GM12878 (cell line): ENCODE data around the gene GARNL3.

Experiments used
- ATF3 ChIP-seq: IDR thresholded peaks from 2 replicates; pipeline ENCODE4 v1.6.1; 2011; ENCODE audit warnings: low read depth, mild to moderate bottlenecking, low read length, moderate library complexity, borderline replicate concordance; ENCODE audit errors: extremely low read depth
- GATAD2B ChIP-seq: fragments of 450-650 bp; conservative IDR thresholded peaks from 2 replicates; pipeline ENCODE4 v1.6.1; 2017; ENCODE audit warnings: low read depth, mild to moderate bottlenecking, moderate library complexity
- TF ChIP-seq, protein P1 (sequence below), 3 experiments: IDR thresholded peaks in 2 of 3; conservative IDR thresholded peaks in 1 of 3; 2 replicates each; pipeline ENCODE4 v1.5.1; 2011; ENCODE audit warnings: low read depth in 3 of 3, low read length in 3 of 3, mild to moderate bottlenecking in 3 of 3, control low read depth in 2 of 3, moderate library complexity in 2 of 3, inconsistent platforms in 1 of 3, mixed read lengths in 1 of 3; ENCODE audit not compliant: control insufficient read depth in 2 of 3, insufficient read depth in 1 of 3; ENCODE audit errors: extremely low read depth in 1 of 3
- TF ChIP-seq, protein P2 (sequence below): IDR thresholded peaks from 2 replicates; pipeline ENCODE4 v1.6.1; 2012; ENCODE audit warnings: mild to moderate bottlenecking, low read depth, low read length
- TF ChIP-seq, protein P3 (sequence below): IDR thresholded peaks from 2 replicates; pipeline ENCODE4 v1.6.1; 2011; ENCODE audit warnings: low read depth, low read length, improper control_type of control experiment, borderline replicate concordance

- TF ChIP-seq, protein P1, sequence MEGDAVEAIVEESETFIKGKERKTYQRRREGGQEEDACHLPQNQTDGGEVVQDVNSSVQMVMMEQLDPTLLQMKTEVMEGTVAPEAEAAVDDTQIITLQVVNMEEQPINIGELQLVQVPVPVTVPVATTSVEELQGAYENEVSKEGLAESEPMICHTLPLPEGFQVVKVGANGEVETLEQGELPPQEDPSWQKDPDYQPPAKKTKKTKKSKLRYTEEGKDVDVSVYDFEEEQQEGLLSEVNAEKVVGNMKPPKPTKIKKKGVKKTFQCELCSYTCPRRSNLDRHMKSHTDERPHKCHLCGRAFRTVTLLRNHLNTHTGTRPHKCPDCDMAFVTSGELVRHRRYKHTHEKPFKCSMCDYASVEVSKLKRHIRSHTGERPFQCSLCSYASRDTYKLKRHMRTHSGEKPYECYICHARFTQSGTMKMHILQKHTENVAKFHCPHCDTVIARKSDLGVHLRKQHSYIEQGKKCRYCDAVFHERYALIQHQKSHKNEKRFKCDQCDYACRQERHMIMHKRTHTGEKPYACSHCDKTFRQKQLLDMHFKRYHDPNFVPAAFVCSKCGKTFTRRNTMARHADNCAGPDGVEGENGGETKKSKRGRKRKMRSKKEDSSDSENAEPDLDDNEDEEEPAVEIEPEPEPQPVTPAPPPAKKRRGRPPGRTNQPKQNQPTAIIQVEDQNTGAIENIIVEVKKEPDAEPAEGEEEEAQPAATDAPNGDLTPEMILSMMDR (IDR thresholded peaks at IDR 0.05 in 2 of 3, conservative IDR thresholded peaks at IDR 0.05 in 1 of 3; ENCODE audit: control insufficient read depth in 2 of 3, extremely low read depth in 1 of 3, insufficient read depth in 1 of 3, low read depth in 3 of 3, low read length in 3 of 3) = no peak
- TF ChIP-seq, protein P2, sequence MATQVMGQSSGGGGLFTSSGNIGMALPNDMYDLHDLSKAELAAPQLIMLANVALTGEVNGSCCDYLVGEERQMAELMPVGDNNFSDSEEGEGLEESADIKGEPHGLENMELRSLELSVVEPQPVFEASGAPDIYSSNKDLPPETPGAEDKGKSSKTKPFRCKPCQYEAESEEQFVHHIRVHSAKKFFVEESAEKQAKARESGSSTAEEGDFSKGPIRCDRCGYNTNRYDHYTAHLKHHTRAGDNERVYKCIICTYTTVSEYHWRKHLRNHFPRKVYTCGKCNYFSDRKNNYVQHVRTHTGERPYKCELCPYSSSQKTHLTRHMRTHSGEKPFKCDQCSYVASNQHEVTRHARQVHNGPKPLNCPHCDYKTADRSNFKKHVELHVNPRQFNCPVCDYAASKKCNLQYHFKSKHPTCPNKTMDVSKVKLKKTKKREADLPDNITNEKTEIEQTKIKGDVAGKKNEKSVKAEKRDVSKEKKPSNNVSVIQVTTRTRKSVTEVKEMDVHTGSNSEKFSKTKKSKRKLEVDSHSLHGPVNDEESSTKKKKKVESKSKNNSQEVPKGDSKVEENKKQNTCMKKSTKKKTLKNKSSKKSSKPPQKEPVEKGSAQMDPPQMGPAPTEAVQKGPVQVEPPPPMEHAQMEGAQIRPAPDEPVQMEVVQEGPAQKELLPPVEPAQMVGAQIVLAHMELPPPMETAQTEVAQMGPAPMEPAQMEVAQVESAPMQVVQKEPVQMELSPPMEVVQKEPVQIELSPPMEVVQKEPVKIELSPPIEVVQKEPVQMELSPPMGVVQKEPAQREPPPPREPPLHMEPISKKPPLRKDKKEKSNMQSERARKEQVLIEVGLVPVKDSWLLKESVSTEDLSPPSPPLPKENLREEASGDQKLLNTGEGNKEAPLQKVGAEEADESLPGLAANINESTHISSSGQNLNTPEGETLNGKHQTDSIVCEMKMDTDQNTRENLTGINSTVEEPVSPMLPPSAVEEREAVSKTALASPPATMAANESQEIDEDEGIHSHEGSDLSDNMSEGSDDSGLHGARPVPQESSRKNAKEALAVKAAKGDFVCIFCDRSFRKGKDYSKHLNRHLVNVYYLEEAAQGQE = no peak
- no peak for TF ChIP-seq ATF3
- TF ChIP-seq GATAD2B = no peak
- TF ChIP-seq, protein P3, sequence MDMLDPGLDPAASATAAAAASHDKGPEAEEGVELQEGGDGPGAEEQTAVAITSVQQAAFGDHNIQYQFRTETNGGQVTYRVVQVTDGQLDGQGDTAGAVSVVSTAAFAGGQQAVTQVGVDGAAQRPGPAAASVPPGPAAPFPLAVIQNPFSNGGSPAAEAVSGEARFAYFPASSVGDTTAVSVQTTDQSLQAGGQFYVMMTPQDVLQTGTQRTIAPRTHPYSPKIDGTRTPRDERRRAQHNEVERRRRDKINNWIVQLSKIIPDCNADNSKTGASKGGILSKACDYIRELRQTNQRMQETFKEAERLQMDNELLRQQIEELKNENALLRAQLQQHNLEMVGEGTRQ = no peak
These were observed 43.2 kb downstream of the GARNL3 start for GRCh38 chr9:127307802-127308201.
